B cell (primary cell): Measurements from ENCODE around the gene KIFBP. TPM values are rescaled to one million over a fixed set of nuclear protein-coding genes. Genes with fewer than 3 reads are reported as not detected.
"Not testable (repeated sequence)": the region's sequence is repeated elsewhere in the genome, so short reads cannot be mapped to it uniquely, and the experiment has no call there.

Experiments used
- ATAC-seq: fragments of 200-7000 bp; cut with Tn5 transposase; one replicate; pipeline ENCODE4 v1.10.0; 2021; ENCODE audit warnings: low read depth, mild to moderate bottlenecking, moderate number of reproducible peaks, moderate library complexity
- CTCF ChIA-PET: fragments of 350-600 bp; sonication (Branson Sonifier 250); formaldehyde crosslinking; loops from one replicate; lab custom pipeline; 2021; ENCODE audit warnings: antibody characterized with exemption, inconsistent platforms; lab: Charles Lee
- POLR2A ChIA-PET: fragments of 350-600 bp; sonication (Branson Sonifier 250); formaldehyde crosslinking; loops from one replicate; lab custom pipeline; 2021; ENCODE audit warnings: antibody characterized with exemption; lab: Charles Lee
- DNase-seq: peaks from one replicate; pipeline ENCODE4 v3.0.0; 2013
- H2AFZ ChIP-seq: 2 replicates; pipeline ENCODE4 v1.6.1; 2012; ENCODE audit warnings: mild to moderate bottlenecking, low read depth, low read length; ENCODE audit not compliant: insufficient read depth, poor library complexity, severe bottlenecking
- H3K27ac ChIP-seq, 2 donors: 1 replicate in 1 of 2; 2 replicates in 1 of 2; pipeline ENCODE4 v1.5.1; 2012 to 2013; ENCODE audit warnings: low read length in 2 of 2, mild to moderate bottlenecking in 2 of 2, moderate library complexity in 1 of 2
- H3K27me3 ChIP-seq, 4 experiments: fragments of 200-600 bp in 1 of 4; sonication (generic) in 1 of 4; replicated peaks in 1 of 4; 1 replicate in 2 of 4; 2 replicates in 2 of 4; pipeline versions ENCODE4 v1.6.1 to v1.7.0; 2013 to 2016; ENCODE audit warnings: low read length in 3 of 4, mild to moderate bottlenecking in 2 of 4, mixed read lengths in 1 of 4, moderate library complexity in 1 of 4; ENCODE audit not compliant: insufficient read depth in 4 of 4, control insufficient read depth in 3 of 4; ENCODE audit errors: control extremely low read depth in 1 of 4
- H3K36me3 ChIP-seq, 2 experiments: replicated peaks in 1 of 2; 1 replicate in 1 of 2; 2 replicates in 1 of 2; pipeline versions ENCODE4 v1.6.1 to v1.7.1; 2013; ENCODE audit warnings: low read length in 1 of 2; ENCODE audit not compliant: insufficient read depth in 2 of 2, control insufficient read depth in 1 of 2; ENCODE audit errors: control extremely low read depth in 1 of 2, extremely low read depth in 1 of 2
- H3K4me1 ChIP-seq, 2 donors: fragments of 200-600 bp in 1 of 2; sonication (generic) in 1 of 2; 1 replicate in 1 of 2; 2 replicates in 1 of 2; pipeline versions ENCODE4 v1.5.1 to v1.6.1; 2013 to 2017; ENCODE audit warnings: low read length in 2 of 2; ENCODE audit not compliant: control insufficient read depth in 2 of 2, insufficient read depth in 2 of 2
- H3K4me2 ChIP-seq: replicated peaks from 2 replicates; pipeline ENCODE3; 2012; ENCODE audit warnings: mild to moderate bottlenecking, low read depth, low read length; ENCODE audit not compliant: poor library complexity, severe bottlenecking
- H3K4me3 ChIP-seq, 5 experiments: fragments of 200-600 bp in 1 of 5; sonication (generic) in 1 of 5; 1 replicate in 3 of 5; 2 replicates in 2 of 5; pipeline versions ENCODE4 v1.5.1 to v1.7.0; 2011 to 2016; ENCODE audit warnings: low read length in 4 of 5, mild to moderate bottlenecking in 4 of 5, low read depth in 2 of 5, control low read depth in 1 of 5, moderate library complexity in 1 of 5; ENCODE audit not compliant: insufficient read depth in 1 of 5; ENCODE audit errors: control extremely low read depth in 1 of 5, extremely low read depth in 1 of 5
- H3K79me2 ChIP-seq: fragments of 200-600 bp; sonication (generic); one replicate; pipeline ENCODE4 v1.6.0; 2016; ENCODE audit warnings: low read length; ENCODE audit not compliant: control insufficient read depth, insufficient read depth
- H3K9ac ChIP-seq: fragments of 200-600 bp; sonication (generic); 2 replicates; pipeline ENCODE4 v1.6.1; 2017; ENCODE audit warnings: mild to moderate bottlenecking, low read length, moderate library complexity
- H3K9me3 ChIP-seq, 3 donors: one replicate each; pipeline versions ENCODE4 v1.6.1 to v1.7.1; 2013; ENCODE audit warnings: low read length in 2 of 3; ENCODE audit not compliant: control insufficient read depth in 2 of 3, insufficient read depth in 1 of 3; ENCODE audit errors: control extremely low read depth in 1 of 3
- H4K20me1 ChIP-seq: 2 replicates; pipeline ENCODE4 v1.6.0; 2012; ENCODE audit warnings: mild to moderate bottlenecking, low read length; ENCODE audit not compliant: insufficient read depth, control insufficient read depth, poor library complexity, severe bottlenecking
- H3K27ac Mint-ChIP-seq: one replicate; pipeline ENCODE4 v1.8.0; 2021; ENCODE audit warnings: mixed read lengths
- H3K27me3 Mint-ChIP-seq: one replicate; pipeline ENCODE4 v1.8.0; 2021; ENCODE audit warnings: mixed read lengths
- H3K4me1 Mint-ChIP-seq: one replicate; pipeline ENCODE4 v1.8.0; 2021; ENCODE audit warnings: mixed read lengths
- H3K4me3 Mint-ChIP-seq: one replicate; pipeline ENCODE4 v1.8.0; 2021; ENCODE audit warnings: mixed read lengths
- H3K9me3 Mint-ChIP-seq: one replicate; pipeline ENCODE4 v1.8.0; 2022; ENCODE audit warnings: mixed read lengths; ENCODE audit not compliant: insufficient read depth
- CTCF ChIP-seq: fragments of 200-600 bp; IDR thresholded peaks from one replicate; pipeline ENCODE4 v1.8.0; 2022; ENCODE audit warnings: antibody characterized with exemption, mild to moderate bottlenecking
- EZH2 ChIP-seq: IDR thresholded peaks from 2 replicates; pipeline ENCODE4 v1.6.1; 2012; ENCODE audit warnings: borderline replicate concordance, low read depth, mild to moderate bottlenecking, moderate library complexity, low read length; ENCODE audit not compliant: insufficient read depth, poor library complexity, severe bottlenecking
- WGBS: methylation state at CpG from one replicate; pipeline ENCODE4 v1.1.5; 2013; ENCODE audit warnings: missing lambda C conversion rate; ENCODE audit not compliant: insufficient coverage; 5-methylcytosine and 5-hydroxymethylcytosine counted together
- intact Hi-C: fragments of 100-400 bp; cut with micrococcal nuclease; formaldehyde crosslinking; loops from one replicate; pipeline ENCODE4 v1.10.0; 2022
- polyA plus RNA-seq: library from polyadenylated mRNA; depleted of rRNA; stranded (reverse); fragments of >200 nt; gene quantifications from 2 replicates; pipeline ENCODE4 v1.2.3, GENCODE V29; 2012
- total RNA-seq, 2 donors: library from RNA; stranded (reverse); fragments of 120-200 nt in 1 of 2; gene quantifications; 1 replicate in 1 of 2; 2 replicates in 1 of 2; pipeline versions ENCODE4 v1.2.3 to v1.2.4, GENCODE V29; 2013 to 2022

Gene KIFBP
- total and polyA plus RNA-seq, 2 donors (not counting 1 experiment from before 2014, with no cell fraction given): 5.2 to 13.5 TPM

- no peaks in the 10 kb centered on the region for H3K4me1 Mint-ChIP-seq
- Histone ChIP-seq H3K27ac (no peak overlapping the region), H3K4me3 (no peak overlapping the region), H3K4me1 (no peaks in the 10 kb centered on the region), H2AFZ (no peak overlapping the region), H3K36me3 (peaks cover 0 to 26% of the 10 kb centered on the region in 2 experiments), H4K20me1 (no peaks in the 10 kb centered on the region), H3K79me2 (no peaks in the 10 kb centered on the region), H3K9ac (no peak overlapping the region), H3K4me2 (no peak overlapping the region), H3K27me3 (no peaks in the 10 kb centered on the region), H3K9me3 (no peaks in the 10 kb centered on the region)
- no peak overlapping the region for H3K4me3 Mint-ChIP-seq
- no peaks in the 10 kb centered on the region for H3K27me3 Mint-ChIP-seq
- ATAC-seq (no peak), DNase-seq (no peak)
- no peaks in the 10 kb centered on the region for H3K9me3 Mint-ChIP-seq
- no peak for TF ChIP-seq CTCF
- TF ChIP-seq EZH2: no peak
- H3K27ac Mint-ChIP-seq: no peak overlapping the region
- POLR2A ChIA-PET: no interaction called here
- intact Hi-C loops: no loop called here
- no CpG with 5 or more reads among the region's 1 CpG for WGBS
- CTCF ChIA-PET: interaction anchor here (1.3 kb wide), 1 partner anchor 84 kb away, joined by 4 read pairs; no protein-coding TSS in a partner anchor
Measured at GRCh38 chr10:69010151-69010640, 21.6 kb downstream of the KIFBP start.

- H3K27ac Mint-ChIP-seq, H3K9me3 ChIP-seq, H3K4me2 ChIP-seq, H3K27me3 Mint-ChIP-seq, intact Hi-C loops, H3K4me1 Mint-ChIP-seq, ATAC-seq, H4K20me1 ChIP-seq, H3K4me3 ChIP-seq, H3K79me2 ChIP-seq, H3K9ac ChIP-seq, H3K9me3 Mint-ChIP-seq, H3K27ac ChIP-seq, H2AFZ ChIP-seq, H3K4me1 ChIP-seq, DNase-seq, CTCF ChIA-PET, POLR2A ChIA-PET, H3K4me3 Mint-ChIP-seq, H3K27me3 ChIP-seq: not testable (repeated sequence)
- peaks cover 3 to 34% of the 10 kb centered on the region in 2 experiments for H3K36me3 ChIP-seq
- WGBS: no CpG with 5 or more reads among the region's 2 CpGs
Measured at GRCh38 chr10:69012778-69013177, 24.2 kb downstream of the KIFBP start.
